ENCODE measurements around the gene CMYA5. TPM values are rescaled to one million over a fixed set of nuclear protein-coding genes. Genes with fewer than 3 reads are reported as not detected.

CMYA5 gene
- total RNA-seq, 1 experiment from 2014 or later = 0.15 TPM

- no peaks in the 10 kb centered on the region for H3K79me2 ChIP-seq (ENCODE audit: low read length)
- TF ChIP-seq CTCF (conservative IDR thresholded peaks at IDR 0.05; ENCODE audit: low read depth, low read length) (no peak), EZH2 (IDR thresholded peaks at IDR 0.05; ENCODE audit: low read length, unreplicated experiment) (no peak), EZH2phosphoT487 (IDR thresholded peaks at IDR 0.05; ENCODE audit: borderline replicate concordance, low read length) (no peak)
- ATAC-seq (no peak), DNase-seq (no peak)
- BruUV-seq (replicated peaks) = no TSS peak
- no peaks in the 10 kb centered on the region for H3K36me3 ChIP-seq (ENCODE audit: low read depth, low read length)
- no peaks in the 10 kb centered on the region for H3K9me2 ChIP-seq (replicated peaks; ENCODE audit: low read length)
- CTCF ChIA-PET = no interaction called here
- no peak overlapping the region for H3K9ac ChIP-seq (ENCODE audit: low read length)
- no peaks in the 10 kb centered on the region for H3K9me3 ChIP-seq (ENCODE audit: low read length)
- H3K4me3 ChIP-seq (ENCODE audit: low read length) = no peak overlapping the region
- no peak overlapping the region for H3K27ac ChIP-seq (ENCODE audit: low read length)
- H3F3A ChIP-seq (ENCODE audit: low read length, unreplicated experiment) = no peaks in the 10 kb centered on the region
- H3K4me2 ChIP-seq (ENCODE audit: low read length) = no peak overlapping the region
- intact Hi-C loops (cut with micrococcal nuclease) = no loop called here
- no peaks in the 10 kb centered on the region for H4K20me1 ChIP-seq (ENCODE audit: low read length)
- H3K27me3 ChIP-seq (ENCODE audit: low read length) = no peaks in the 10 kb centered on the region
- H2AFZ ChIP-seq (ENCODE audit: low read length) = no peak overlapping the region
- POLR2A ChIA-PET (ENCODE audit: unreplicated experiment) = no interaction called here
- H3K4me1 ChIP-seq (ENCODE audit: insufficient read depth, low read length) = no peaks in the 10 kb centered on the region
Observed at GRCh38 chr5:79794347-79794746, 104.7 kb downstream of the CMYA5 start.

GRCh38 chr5:79795764-79796398 is 106.2 kb downstream of the CMYA5 start:
- TF ChIP-seq CTCF (conservative IDR thresholded peaks at IDR 0.05; ENCODE audit: low read depth, low read length) (no peak), EZH2phosphoT487 (IDR thresholded peaks at IDR 0.05; ENCODE audit: borderline replicate concordance, low read length) (no peak), EZH2 (IDR thresholded peaks at IDR 0.05; ENCODE audit: low read length, unreplicated experiment) (no peak)
- Histone ChIP-seq H3K27ac (ENCODE audit: low read length) (no peak overlapping the region), H3K9me3 (ENCODE audit: low read length) (no peaks in the 10 kb centered on the region), H3K36me3 (ENCODE audit: low read depth, low read length) (no peaks in the 10 kb centered on the region), H3K4me1 (ENCODE audit: insufficient read depth, low read length) (no peaks in the 10 kb centered on the region), H3K9me2 (replicated peaks; ENCODE audit: low read length) (no peaks in the 10 kb centered on the region), H3K4me3 (ENCODE audit: low read length) (no peak overlapping the region), H2AFZ (ENCODE audit: low read length) (no peak overlapping the region), H4K20me1 (ENCODE audit: low read length) (no peaks in the 10 kb centered on the region), H3F3A (ENCODE audit: low read length, unreplicated experiment) (no peaks in the 10 kb centered on the region), H3K27me3 (ENCODE audit: low read length) (no peaks in the 10 kb centered on the region), H3K9ac (ENCODE audit: low read length) (no peak overlapping the region), H3K4me2 (ENCODE audit: low read length) (no peak overlapping the region), H3K79me2 (ENCODE audit: low read length) (no peaks in the 10 kb centered on the region)
- ChIA-PET POLR2A (ENCODE audit: unreplicated experiment) (no interaction called here), CTCF (no interaction called here)
- DNase-seq (no peak), ATAC-seq (no peak)
- BruUV-seq (replicated peaks) = no TSS peak
- intact Hi-C loops (cut with micrococcal nuclease) = no loop called here

GRCh38 chr5:79798893-79799590 is 109.4 kb downstream of the CMYA5 start:
- intact Hi-C loops (cut with micrococcal nuclease) = no loop called here
- BruUV-seq (replicated peaks) = no TSS peak
- DNase-seq = no peak
- ChIA-PET POLR2A (ENCODE audit: unreplicated experiment) (no interaction called here), CTCF (no interaction called here)
- Histone ChIP-seq H3K9ac (ENCODE audit: low read length) (no peak overlapping the region), H3K27me3 (ENCODE audit: low read length) (no peaks in the 10 kb centered on the region), H3K9me2 (replicated peaks; ENCODE audit: low read length) (no peaks in the 10 kb centered on the region), H3K4me3 (ENCODE audit: low read length) (no peak overlapping the region), H3K79me2 (ENCODE audit: low read length) (no peaks in the 10 kb centered on the region), H4K20me1 (ENCODE audit: low read length) (no peaks in the 10 kb centered on the region), H3K4me1 (ENCODE audit: insufficient read depth, low read length) (no peaks in the 10 kb centered on the region), H3K36me3 (ENCODE audit: low read depth, low read length) (no peaks in the 10 kb centered on the region), H3K27ac (ENCODE audit: low read length) (no peak overlapping the region), H3K9me3 (ENCODE audit: low read length) (no peaks in the 10 kb centered on the region), H3F3A (ENCODE audit: low read length, unreplicated experiment) (no peaks in the 10 kb centered on the region), H3K4me2 (ENCODE audit: low read length) (no peak overlapping the region), H2AFZ (ENCODE audit: low read length) (no peak overlapping the region)
- no peak for ATAC-seq
- TF ChIP-seq CTCF (conservative IDR thresholded peaks at IDR 0.05; ENCODE audit: low read depth, low read length) (no peak), EZH2phosphoT487 (IDR thresholded peaks at IDR 0.05; ENCODE audit: borderline replicate concordance, low read length) (no peak), EZH2 (IDR thresholded peaks at IDR 0.05; ENCODE audit: low read length, unreplicated experiment) (no peak)
